GM12874 (cell line): ENCODE results near the gene KCMF1.

ENCODE experiments used
- CTCF ChIP-seq: IDR thresholded peaks from 2 replicates; pipeline ENCODE4 v1.5.1; 2011; ENCODE audit warnings: low read depth, mild to moderate bottlenecking, control low read depth, low read length, moderate library complexity; ENCODE audit not compliant: insufficient read depth

Gene KCMF1

GRCh38 chr2:84980263-84980983 lies 9.5 kb downstream of the KCMF1 start:
- TF ChIP-seq CTCF = no peak

- TF ChIP-seq CTCF = no peak
These were observed 15.1 kb downstream of the KCMF1 start for GRCh38 chr2:84986018-84986417.

- no peak for TF ChIP-seq CTCF
These were observed 18.5 kb downstream of the KCMF1 start for GRCh38 chr2:84989422-84989821.

- no peak for TF ChIP-seq CTCF
These were observed 19.0 kb downstream of the KCMF1 start for GRCh38 chr2:84989927-84990326.

- TF ChIP-seq CTCF = no peak
These were observed 20.6 kb downstream of the KCMF1 start for GRCh38 chr2:84991404-84992160.

GRCh38 chr2:84995826-84996225 lies 24.9 kb downstream of the KCMF1 start:
- TF ChIP-seq CTCF = no peak

GRCh38 chr2:84996909-84997308 lies 25.9 kb downstream of the KCMF1 start:
- no peak for TF ChIP-seq CTCF
